Suprapubic skin (tissue), 4 donors: ENCODE results near the gene ALG12.

ENCODE experiments used
- POLR2A ChIP-seq, 2 donors: fragments of 450-650 bp; IDR thresholded peaks; one replicate each; pipeline ENCODE4 v1.6.1; 2017; ENCODE audit warnings: antibody characterized with exemption in 2 of 2, mild to moderate bottlenecking in 2 of 2, moderate library complexity in 2 of 2
- POLR2AphosphoS5 ChIP-seq, 3 donors: sonication (generic); formaldehyde crosslinking; IDR thresholded peaks; one replicate each; pipeline ENCODE4 v1.6.1; 2017; ENCODE audit warnings: antibody characterized with exemption in 3 of 3
- TF ChIP-seq, protein P1 (sequence below), 2 donors: fragments of 200-600 bp in 1 of 2; fragments of 450-650 bp in 1 of 2; sonication (generic) in 1 of 2; IDR thresholded peaks; one replicate each; pipeline ENCODE4 v1.5.1; 2016 to 2019; ENCODE audit warnings: antibody characterized with exemption in 2 of 2, mild to moderate bottlenecking in 1 of 2, moderate library complexity in 1 of 2

- TF ChIP-seq POLR2AphosphoS5 (IDR thresholded peaks at IDR 0.05) (no peak), POLR2A (IDR thresholded peaks at IDR 0.05) (no peak)
- TF ChIP-seq, protein P1, sequence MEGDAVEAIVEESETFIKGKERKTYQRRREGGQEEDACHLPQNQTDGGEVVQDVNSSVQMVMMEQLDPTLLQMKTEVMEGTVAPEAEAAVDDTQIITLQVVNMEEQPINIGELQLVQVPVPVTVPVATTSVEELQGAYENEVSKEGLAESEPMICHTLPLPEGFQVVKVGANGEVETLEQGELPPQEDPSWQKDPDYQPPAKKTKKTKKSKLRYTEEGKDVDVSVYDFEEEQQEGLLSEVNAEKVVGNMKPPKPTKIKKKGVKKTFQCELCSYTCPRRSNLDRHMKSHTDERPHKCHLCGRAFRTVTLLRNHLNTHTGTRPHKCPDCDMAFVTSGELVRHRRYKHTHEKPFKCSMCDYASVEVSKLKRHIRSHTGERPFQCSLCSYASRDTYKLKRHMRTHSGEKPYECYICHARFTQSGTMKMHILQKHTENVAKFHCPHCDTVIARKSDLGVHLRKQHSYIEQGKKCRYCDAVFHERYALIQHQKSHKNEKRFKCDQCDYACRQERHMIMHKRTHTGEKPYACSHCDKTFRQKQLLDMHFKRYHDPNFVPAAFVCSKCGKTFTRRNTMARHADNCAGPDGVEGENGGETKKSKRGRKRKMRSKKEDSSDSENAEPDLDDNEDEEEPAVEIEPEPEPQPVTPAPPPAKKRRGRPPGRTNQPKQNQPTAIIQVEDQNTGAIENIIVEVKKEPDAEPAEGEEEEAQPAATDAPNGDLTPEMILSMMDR (IDR thresholded peaks at IDR 0.05) = no peak
Observed at GRCh38 chr22:49927483-49928184, 9.4 kb upstream of the ALG12 start.
